Measurements from ENCODE around the gene CHRM2. TPM values are rescaled to one million over a fixed set of nuclear protein-coding genes. Genes with fewer than 3 reads are reported as not detected.

CHRM2 gene
- total RNA-seq, 2 donors from 2014 or later = 0.30 to 6.1 TPM

GRCh38 chr7:137000621-137001020, 132.2 kb downstream of the CHRM2 start:
- Histone ChIP-seq H3K9me3 (no peaks in the 10 kb centered on the region), H3K36me3 (no peaks in the 10 kb centered on the region), H3K27me3 (no peaks in the 10 kb centered on the region), H3K4me1 (no peaks in the 10 kb centered on the region), H3K9ac (ENCODE audit: low read depth in 2 of 2, low read length in 2 of 2) (no peak overlapping the region), H3K27ac (no peak overlapping the region), H3K4me3 (no peak overlapping the region)
- no peak for TF ChIP-seq CTCF (IDR thresholded peaks at IDR 0.05)
- DNase-seq = no peak
- intact Hi-C loops (cut with DNase I) = no loop called here

- Histone ChIP-seq H3K4me3 (no peak overlapping the region), H3K4me1 (no peaks in the 10 kb centered on the region), H3K9me3 (no peaks in the 10 kb centered on the region), H3K27ac (no peak overlapping the region), H3K27me3 (no peaks in the 10 kb centered on the region), H3K36me3 (no peaks in the 10 kb centered on the region), H3K9ac (ENCODE audit: low read depth in 2 of 2, low read length in 2 of 2) (no peak overlapping the region)
- intact Hi-C loops (cut with DNase I) = no loop called here
- TF ChIP-seq CTCF (IDR thresholded peaks at IDR 0.05) = no peak
- DNase-seq = no peak
Observed at GRCh38 chr7:137001041-137001440, 132.6 kb downstream of the CHRM2 start.

GRCh38 chr7:137001478-137001877, 133.0 kb downstream of the CHRM2 start:
- no peaks in the 10 kb centered on the region for H3K9me3 ChIP-seq
- no peak overlapping the region for H3K27ac ChIP-seq
- no peaks in the 10 kb centered on the region for H3K4me1 ChIP-seq
- intact Hi-C loops (cut with DNase I) = no loop called here
- TF ChIP-seq CTCF (IDR thresholded peaks at IDR 0.05) = no peak
- H3K4me3 ChIP-seq = no peak overlapping the region
- no peaks in the 10 kb centered on the region for H3K36me3 ChIP-seq
- H3K9ac ChIP-seq (ENCODE audit: low read depth in 2 of 2, low read length in 2 of 2) = no peak overlapping the region
- no peak for DNase-seq
- H3K27me3 ChIP-seq = no peaks in the 10 kb centered on the region

- Histone ChIP-seq H3K4me1 (no peaks in the 10 kb centered on the region), H3K27me3 (no peaks in the 10 kb centered on the region), H3K36me3 (no peaks in the 10 kb centered on the region), H3K9me3 (no peaks in the 10 kb centered on the region), H3K9ac (ENCODE audit: low read depth in 2 of 2, low read length in 2 of 2) (no peak overlapping the region), H3K4me3 (no peak overlapping the region), H3K27ac (no peak overlapping the region)
- TF ChIP-seq CTCF (IDR thresholded peaks at IDR 0.05) = no peak
- intact Hi-C loops (cut with DNase I) = no loop called here
- no peak for DNase-seq
Observed at GRCh38 chr7:137003086-137003485, 134.6 kb downstream of the CHRM2 start.

- Histone ChIP-seq H3K4me1 (no peaks in the 10 kb centered on the region), H3K36me3 (no peaks in the 10 kb centered on the region), H3K27me3 (no peaks in the 10 kb centered on the region), H3K9ac (ENCODE audit: low read depth in 2 of 2, low read length in 2 of 2) (no peak overlapping the region), H3K27ac (no peak overlapping the region), H3K4me3 (no peak overlapping the region), H3K9me3 (no peaks in the 10 kb centered on the region)
- DNase-seq = no peak
- intact Hi-C loops (cut with DNase I) = no loop called here
- no peak for TF ChIP-seq CTCF (IDR thresholded peaks at IDR 0.05)
Observed at GRCh38 chr7:137003566-137003965, 135.1 kb downstream of the CHRM2 start.

GRCh38 chr7:137005873-137006272, 137.4 kb downstream of the CHRM2 start:
- Histone ChIP-seq H3K4me1 (no peaks in the 10 kb centered on the region), H3K27ac (no peak overlapping the region), H3K36me3 (no peaks in the 10 kb centered on the region), H3K4me3 (no peak overlapping the region), H3K9me3 (no peaks in the 10 kb centered on the region), H3K9ac (ENCODE audit: low read depth in 2 of 2, low read length in 2 of 2) (no peak overlapping the region), H3K27me3 (no peaks in the 10 kb centered on the region)
- no peak for TF ChIP-seq CTCF (IDR thresholded peaks at IDR 0.05)
- no peak for DNase-seq
- intact Hi-C loops (cut with DNase I) = no loop called here

Measured in colonic mucosa (tissue), 4 donors.